K562 treated with DMSO at 1 percent for 4 hours (cell line): ENCODE data around the gene USP12. TPM values are rescaled to one million over a fixed set of nuclear protein-coding genes. Genes with fewer than 3 reads are reported as not detected.

ENCODE experiments used
- total RNA-seq: library from RNA; unstranded; fragments of 300-600 nt; gene quantifications from 2 replicates; pipeline ENCODE4 v1.2.3, GENCODE V29; 2022; ENCODE audit not compliant: insufficient read depth

Gene USP12
- total RNA-seq, result 7.2 and 8.5 TPM in 2 replicates

GRCh38 chr13:27171244-27171826 is at the start of gene USP12:
Gene USP12 (minus strand): TSS chr13:27171811. CDS start chr13:27171639, 172 bp downstream.

Other genes with a start within 250 kb of the USP12 start
- 1,697 and 1,847 TPM in 2 replicates for gene RPL21, start 79.7 kb upstream of the USP12 start, total RNA-seq
- 1.5 TPM in 1 of 2 replicates, not detected in the other for gene RASL11A, start 99.0 kb upstream of the USP12 start, total RNA-seq